HFFc6 (cell line): ENCODE data around the gene GDA. TPM values are rescaled to one million over a fixed set of nuclear protein-coding genes. Genes with fewer than 3 reads are reported as not detected.

Source experiments
- DNase-seq: peaks from one replicate; pipeline ENCODE4 v3.0.0-alpha.2; 2018
- H3K27ac Mint-ChIP-seq: 2 replicates; pipeline ENCODE4 v1.8.0; 2020; ENCODE audit warnings: mild to moderate bottlenecking, mixed read lengths
- H3K27me3 Mint-ChIP-seq: 2 replicates; pipeline ENCODE4 v1.8.0; 2021; ENCODE audit warnings: mild to moderate bottlenecking, moderate library complexity, mixed read lengths; ENCODE audit not compliant: insufficient read depth
- H3K36me3 Mint-ChIP-seq: 2 replicates; pipeline ENCODE4 v1.8.0; 2021; ENCODE audit warnings: low read depth, mixed read lengths
- H3K4me1 Mint-ChIP-seq: 2 replicates; pipeline ENCODE4 v1.8.0; 2020; ENCODE audit warnings: low read depth, mixed read lengths
- H3K4me3 Mint-ChIP-seq: 2 replicates; pipeline ENCODE4 v1.8.0; 2020; ENCODE audit warnings: mild to moderate bottlenecking, moderate library complexity, mixed read lengths
- H3K9me3 Mint-ChIP-seq: 2 replicates; pipeline ENCODE4 v1.8.0; 2020; ENCODE audit warnings: mild to moderate bottlenecking, mixed read lengths
- total RNA-seq, 6 experiments: library from RNA; stranded (reverse); fragmentation: NEBNext Ultra II Directional; extraction: Animal tissue kit (Norgen Biotek cat#: 25700); gene quantifications; 2 replicates in 1 of 6; 3 replicates in 5 of 6; pipeline ENCODE4 v1.2.3, GENCODE V29; 2021
- TF ChIP-seq, protein P1 (sequence below): fragments of 200-600 bp; sonication (generic); IDR thresholded peaks from 2 replicates; pipeline ENCODE4 v1.5.0; 2021; ENCODE audit warnings: antibody characterized with exemption, mild to moderate bottlenecking

GDA gene
- total RNA-seq, 6 experiments from 2014 or later: not detected

DNA sequence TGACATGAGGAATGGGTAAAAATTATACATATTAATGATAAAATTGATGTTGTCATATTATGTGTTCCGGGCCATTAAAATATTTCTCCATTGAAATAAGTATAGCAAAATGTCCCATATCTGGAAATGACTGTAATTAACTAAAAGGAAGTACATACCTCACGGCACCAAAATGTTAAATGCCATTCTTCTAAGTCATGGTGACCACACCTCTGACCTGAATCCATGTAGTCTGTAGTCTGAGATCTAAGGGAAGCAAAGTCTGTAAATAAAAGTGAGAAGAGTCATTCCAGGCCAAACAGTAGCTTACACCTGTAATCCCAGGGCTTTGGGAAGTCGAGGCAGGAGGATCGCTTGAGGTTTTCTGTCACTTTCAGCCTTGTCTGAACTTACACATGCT lies 8.7 kb upstream of the GDA start:
- H3K36me3 Mint-ChIP-seq: no peaks in the 10 kb centered on the region
- H3K9me3 Mint-ChIP-seq: no peaks in the 10 kb centered on the region
- no peak overlapping the region for H3K4me3 Mint-ChIP-seq
- no peak overlapping the region for H3K27ac Mint-ChIP-seq
- DNase-seq: no peak
- TF ChIP-seq, protein P1, sequence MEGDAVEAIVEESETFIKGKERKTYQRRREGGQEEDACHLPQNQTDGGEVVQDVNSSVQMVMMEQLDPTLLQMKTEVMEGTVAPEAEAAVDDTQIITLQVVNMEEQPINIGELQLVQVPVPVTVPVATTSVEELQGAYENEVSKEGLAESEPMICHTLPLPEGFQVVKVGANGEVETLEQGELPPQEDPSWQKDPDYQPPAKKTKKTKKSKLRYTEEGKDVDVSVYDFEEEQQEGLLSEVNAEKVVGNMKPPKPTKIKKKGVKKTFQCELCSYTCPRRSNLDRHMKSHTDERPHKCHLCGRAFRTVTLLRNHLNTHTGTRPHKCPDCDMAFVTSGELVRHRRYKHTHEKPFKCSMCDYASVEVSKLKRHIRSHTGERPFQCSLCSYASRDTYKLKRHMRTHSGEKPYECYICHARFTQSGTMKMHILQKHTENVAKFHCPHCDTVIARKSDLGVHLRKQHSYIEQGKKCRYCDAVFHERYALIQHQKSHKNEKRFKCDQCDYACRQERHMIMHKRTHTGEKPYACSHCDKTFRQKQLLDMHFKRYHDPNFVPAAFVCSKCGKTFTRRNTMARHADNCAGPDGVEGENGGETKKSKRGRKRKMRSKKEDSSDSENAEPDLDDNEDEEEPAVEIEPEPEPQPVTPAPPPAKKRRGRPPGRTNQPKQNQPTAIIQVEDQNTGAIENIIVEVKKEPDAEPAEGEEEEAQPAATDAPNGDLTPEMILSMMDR: no peak
- H3K27me3 Mint-ChIP-seq: peaks cover 4% of the 10 kb centered on the region
- no peaks in the 10 kb centered on the region for H3K4me1 Mint-ChIP-seq

DNA sequence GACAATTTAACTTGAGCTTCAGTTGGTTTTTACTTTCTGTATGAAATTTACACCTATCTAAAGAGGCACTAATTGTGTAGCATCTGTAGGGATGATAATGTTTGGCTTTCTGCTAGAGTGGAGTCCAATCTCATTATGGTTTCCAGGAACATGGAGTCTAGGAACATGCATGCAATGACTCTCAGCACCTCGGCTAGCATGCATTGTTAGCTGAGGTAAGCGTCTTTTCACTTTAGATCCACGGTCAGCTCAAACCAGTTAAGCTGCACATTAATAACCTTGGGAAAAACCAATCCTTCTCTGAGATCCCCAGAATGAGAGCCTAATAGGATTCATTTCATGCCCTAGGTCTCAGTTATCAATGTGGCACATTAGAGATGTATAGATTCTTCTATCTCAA lies 7.8 kb upstream of the GDA start:
- Mint-ChIP-seq H3K9me3 (no peaks in the 10 kb centered on the region), H3K4me1 (no peaks in the 10 kb centered on the region), H3K27me3 (peaks cover 4% of the 10 kb centered on the region), H3K4me3 (no peak overlapping the region), H3K36me3 (no peaks in the 10 kb centered on the region), H3K27ac (no peak overlapping the region)
- no peak for DNase-seq
- TF ChIP-seq, protein P1: no peak

DNA sequence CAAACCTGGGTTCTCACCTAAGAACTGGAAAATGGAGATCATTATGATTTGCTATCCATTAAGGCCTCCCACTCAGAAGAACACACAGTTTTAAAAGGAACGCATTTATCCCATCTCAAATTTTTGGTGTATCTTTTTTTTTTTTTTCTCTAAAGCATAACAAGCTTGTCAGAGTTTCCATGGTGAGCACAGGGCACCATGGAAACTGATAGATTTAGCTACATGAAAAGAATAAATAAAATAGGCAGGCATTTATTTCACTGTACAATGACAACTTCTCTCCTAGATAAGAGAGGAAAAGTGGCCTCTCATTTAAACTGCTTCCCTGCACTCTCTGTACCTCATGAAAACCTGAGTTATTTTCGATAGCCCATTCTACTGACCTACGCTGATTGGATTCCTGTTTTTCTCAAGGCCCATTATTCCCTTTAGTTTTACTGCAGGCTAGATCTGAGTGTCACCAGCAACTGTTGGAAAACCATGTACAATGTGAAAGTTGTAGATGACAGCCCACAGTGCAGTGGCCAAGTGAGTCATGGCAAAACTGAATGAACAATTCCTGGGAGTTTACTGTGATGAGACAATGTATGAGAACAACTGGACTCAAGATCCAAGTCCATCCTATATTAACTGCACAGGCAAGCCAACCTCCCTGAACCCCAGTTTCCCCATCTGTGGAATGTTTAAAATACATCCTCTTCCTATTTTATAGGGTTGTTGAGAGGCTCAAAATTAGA lies 4.3 kb upstream of the GDA start:
- DNase-seq: peak; percentile 2
- Mint-ChIP-seq H3K9me3 (no peaks in the 10 kb centered on the region), H3K4me3 (no peak overlapping the region), H3K27me3 (peaks cover 17% of the 10 kb centered on the region), H3K4me1 (no peaks in the 10 kb centered on the region), H3K27ac (no peak overlapping the region), H3K36me3 (no peaks in the 10 kb centered on the region)
- TF ChIP-seq, protein P1: no peak

DNA sequence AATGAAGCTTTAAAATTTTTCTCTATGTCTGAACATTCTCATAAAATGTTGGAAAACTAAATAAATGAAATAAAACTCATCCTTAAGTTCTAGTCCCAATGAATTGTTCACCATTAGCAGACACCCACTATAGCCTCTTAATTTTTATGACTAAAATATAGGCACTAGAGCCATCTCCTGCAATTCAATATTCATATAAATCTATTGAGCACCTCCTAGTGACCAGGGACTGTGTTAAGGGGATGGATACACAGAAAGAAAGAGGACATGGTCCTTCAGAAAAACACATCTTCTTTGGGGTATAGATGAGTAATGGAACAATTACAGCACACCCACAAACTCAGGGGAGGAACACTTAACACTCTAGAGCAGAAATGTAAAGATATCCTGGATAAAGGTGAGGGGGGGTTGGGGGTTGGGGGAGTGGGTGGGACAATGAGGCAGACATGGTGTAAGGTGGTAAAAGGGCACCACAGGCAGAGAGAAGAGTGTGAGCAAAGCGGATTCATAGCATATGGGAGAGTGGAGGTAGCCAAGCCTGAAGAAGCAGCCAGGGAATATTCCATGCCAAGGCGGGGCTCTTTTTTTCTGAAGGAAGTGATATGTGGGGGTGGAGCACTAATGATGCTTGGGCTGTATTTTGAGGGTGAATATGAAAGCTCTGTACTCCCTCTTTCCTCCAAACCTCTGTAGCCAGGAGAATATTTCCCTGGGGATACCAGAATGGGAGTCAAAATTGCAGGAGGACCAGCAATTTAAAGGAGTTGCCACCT lies 3.3 kb upstream of the GDA start:
- peaks cover 18% of the 10 kb centered on the region for H3K27me3 Mint-ChIP-seq
- DNase-seq: no peak

DNA sequence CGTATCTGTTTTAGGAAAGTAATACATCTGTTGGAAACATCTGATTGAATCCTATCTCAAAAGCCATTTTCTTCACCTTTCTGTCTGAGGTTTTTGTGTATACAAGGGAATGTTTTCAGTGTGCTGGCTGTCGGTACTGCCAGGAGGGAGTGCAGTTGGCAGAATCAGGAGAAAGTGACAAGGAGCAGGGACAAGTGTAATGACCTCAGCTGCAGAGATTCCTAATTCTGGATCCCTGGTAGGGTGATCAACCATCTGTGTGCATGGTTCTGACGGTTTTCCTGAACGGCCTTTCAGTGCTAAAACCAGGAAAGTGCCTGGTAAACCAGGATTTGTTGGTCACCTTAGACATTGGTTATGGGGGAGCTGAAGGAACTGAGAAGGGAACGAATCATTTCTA lies 1.6 kb upstream of the GDA start:
- H3K36me3 Mint-ChIP-seq: no peaks in the 10 kb centered on the region
- no peaks in the 10 kb centered on the region for H3K4me1 Mint-ChIP-seq
- TF ChIP-seq, protein P1: no peak
- no peak overlapping the region for H3K27ac Mint-ChIP-seq
- peaks cover 18% of the 10 kb centered on the region for H3K27me3 Mint-ChIP-seq
- no peak overlapping the region for H3K4me3 Mint-ChIP-seq
- no peak for DNase-seq
- H3K9me3 Mint-ChIP-seq: no peaks in the 10 kb centered on the region

More for the DNA sequence above, 3.3 kb upstream of the GDA start:
- no peaks in the 10 kb centered on the region for H3K4me1 Mint-ChIP-seq
- no peak overlapping the region for H3K4me3 Mint-ChIP-seq
- H3K27ac Mint-ChIP-seq: no peak overlapping the region
- TF ChIP-seq, protein P1: no peak
- no peaks in the 10 kb centered on the region for H3K36me3 Mint-ChIP-seq
- no peaks in the 10 kb centered on the region for H3K9me3 Mint-ChIP-seq
